Measurements from ENCODE around the gene THSD7A. TPM values are rescaled to one million over a fixed set of nuclear protein-coding genes. Genes with fewer than 3 reads are reported as not detected.

THSD7A gene
- total and polyA plus RNA-seq, 7 donors, result 0.06 to 1.4 (median 0.21) TPM

DNA sequence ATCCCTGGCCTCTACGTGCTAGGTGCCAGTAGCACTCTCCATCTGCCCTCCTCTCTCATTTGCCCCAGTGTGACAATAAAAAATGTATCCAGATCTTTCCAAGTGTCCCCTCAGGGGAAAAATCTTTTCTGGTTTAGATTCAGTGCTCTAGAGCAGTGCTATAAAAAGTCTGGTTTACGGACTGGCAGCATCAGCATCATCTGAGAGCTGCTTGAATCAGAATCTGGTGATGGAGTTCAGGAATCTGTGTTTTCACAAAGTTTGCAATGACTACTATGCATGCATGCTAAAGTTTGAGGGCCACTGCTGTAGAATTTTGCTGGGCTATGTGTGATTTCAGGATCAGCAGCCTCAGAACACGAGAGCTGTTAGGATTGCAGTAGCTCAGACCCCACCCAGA, 501.8 kb downstream of the THSD7A start:
- no peaks in the 10 kb centered on the region for H3K36me3 ChIP-seq (ENCODE audit: insufficient read depth in 1 of 2, low read depth in 1 of 2)
- intact Hi-C loops (cut with DNase I), result no loop called here
- no peaks in the 10 kb centered on the region for H3K27me3 ChIP-seq (ENCODE audit: insufficient read depth in 3 of 3, low read length in 2 of 3)
- H3K9me3 ChIP-seq, result no peaks in the 10 kb centered on the region
- DNase-seq, result no peak
- ATAC-seq, result no peak
- WGBS, 3 donors, result 69 to 79% (median 75%) methylated on average over 3 of the region's 3 CpGs
- H3K27ac ChIP-seq, result no peak overlapping the region
- TF ChIP-seq, protein P1, sequence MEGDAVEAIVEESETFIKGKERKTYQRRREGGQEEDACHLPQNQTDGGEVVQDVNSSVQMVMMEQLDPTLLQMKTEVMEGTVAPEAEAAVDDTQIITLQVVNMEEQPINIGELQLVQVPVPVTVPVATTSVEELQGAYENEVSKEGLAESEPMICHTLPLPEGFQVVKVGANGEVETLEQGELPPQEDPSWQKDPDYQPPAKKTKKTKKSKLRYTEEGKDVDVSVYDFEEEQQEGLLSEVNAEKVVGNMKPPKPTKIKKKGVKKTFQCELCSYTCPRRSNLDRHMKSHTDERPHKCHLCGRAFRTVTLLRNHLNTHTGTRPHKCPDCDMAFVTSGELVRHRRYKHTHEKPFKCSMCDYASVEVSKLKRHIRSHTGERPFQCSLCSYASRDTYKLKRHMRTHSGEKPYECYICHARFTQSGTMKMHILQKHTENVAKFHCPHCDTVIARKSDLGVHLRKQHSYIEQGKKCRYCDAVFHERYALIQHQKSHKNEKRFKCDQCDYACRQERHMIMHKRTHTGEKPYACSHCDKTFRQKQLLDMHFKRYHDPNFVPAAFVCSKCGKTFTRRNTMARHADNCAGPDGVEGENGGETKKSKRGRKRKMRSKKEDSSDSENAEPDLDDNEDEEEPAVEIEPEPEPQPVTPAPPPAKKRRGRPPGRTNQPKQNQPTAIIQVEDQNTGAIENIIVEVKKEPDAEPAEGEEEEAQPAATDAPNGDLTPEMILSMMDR (IDR thresholded peaks at IDR 0.05), result no peak
- no peaks in the 10 kb centered on the region for H3K4me1 ChIP-seq
- H3K4me3 ChIP-seq, result no peak overlapping the region

DNA sequence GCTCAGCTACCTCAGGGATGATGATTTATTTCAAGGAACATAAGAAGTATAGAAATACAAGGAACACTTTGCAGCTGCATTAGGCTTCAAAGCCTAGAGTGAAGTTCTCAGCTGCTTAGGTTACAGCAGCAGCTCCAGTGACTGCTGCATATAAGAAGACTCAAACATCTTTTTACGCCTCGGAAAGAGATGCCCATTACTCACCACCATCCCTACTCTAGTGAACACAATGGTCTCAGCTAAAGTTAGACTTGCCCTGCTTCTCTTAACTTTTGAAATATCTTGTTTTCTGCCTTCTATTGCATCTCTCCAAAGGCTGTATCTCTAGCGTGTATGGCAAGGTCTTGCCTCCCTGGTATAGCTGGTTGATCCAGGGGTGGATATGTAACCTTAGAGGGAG, 502.4 kb downstream of the THSD7A start:
- ATAC-seq (no peak), DNase-seq (no peak)
- Histone ChIP-seq H3K4me3 (no peak overlapping the region), H3K9me3 (no peaks in the 10 kb centered on the region), H3K4me1 (no peaks in the 10 kb centered on the region), H3K27me3 (ENCODE audit: insufficient read depth in 3 of 3, low read length in 2 of 3) (no peaks in the 10 kb centered on the region), H3K27ac (no peak overlapping the region), H3K36me3 (ENCODE audit: insufficient read depth in 1 of 2, low read depth in 1 of 2) (no peaks in the 10 kb centered on the region)
- TF ChIP-seq, protein P1 (IDR thresholded peaks at IDR 0.05), result no peak
- intact Hi-C loops (cut with DNase I), result no loop called here
- WGBS, 3 donors, result 45 to 50% (median 47%) methylated on average over 3 of the region's 3 CpGs

DNA sequence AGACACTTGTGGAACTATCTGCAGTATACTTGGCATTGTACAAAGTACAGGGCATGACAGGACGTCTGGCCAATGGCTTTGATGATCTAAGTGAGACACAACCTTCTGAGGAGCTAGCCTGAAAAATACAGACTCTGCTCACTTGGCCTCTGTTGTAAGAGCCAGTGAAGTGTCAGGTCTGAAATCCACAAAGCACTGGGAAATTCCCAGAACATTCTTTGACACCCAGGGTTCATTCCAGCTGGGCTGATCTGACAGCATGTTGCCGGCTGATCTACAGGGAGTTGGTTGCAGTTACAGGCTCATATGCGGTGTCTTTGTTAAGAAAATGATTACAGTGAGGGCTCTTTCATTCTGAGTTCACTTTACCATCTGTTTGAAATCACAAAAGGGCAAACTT, 503.7 kb downstream of the THSD7A start:
- TF ChIP-seq, protein P1 (IDR thresholded peaks at IDR 0.05), result no peak
- no peak for ATAC-seq

DNA sequence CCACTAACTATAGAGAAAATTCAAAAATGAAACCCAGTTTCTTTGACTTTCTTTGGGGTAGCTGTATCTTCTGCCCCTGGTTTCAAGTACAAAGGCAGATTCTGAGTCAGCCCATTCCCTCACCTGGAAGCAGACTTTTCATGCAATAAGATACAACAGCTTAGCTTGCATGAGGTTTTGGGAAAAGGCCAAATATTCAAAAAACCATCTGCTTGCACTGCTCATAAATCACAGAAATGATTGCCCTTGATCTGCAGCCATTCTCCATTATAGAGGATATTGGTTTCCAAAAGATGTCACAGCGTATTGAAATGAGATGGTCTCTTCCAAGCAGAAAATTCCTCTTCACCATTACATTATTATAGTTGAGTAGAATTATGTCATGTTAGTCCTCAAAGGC, 504.4 kb downstream of the THSD7A start:
- TF ChIP-seq, protein P1 (IDR thresholded peaks at IDR 0.05), result no peak
- intact Hi-C loops (cut with DNase I), result no loop called here
- Histone ChIP-seq H3K4me3 (no peak overlapping the region), H3K9me3 (no peaks in the 10 kb centered on the region), H3K27ac (no peak overlapping the region), H3K4me1 (no peaks in the 10 kb centered on the region), H3K27me3 (ENCODE audit: insufficient read depth in 3 of 3, low read length in 2 of 3) (no peaks in the 10 kb centered on the region), H3K36me3 (ENCODE audit: insufficient read depth in 1 of 2, low read depth in 1 of 2) (no peaks in the 10 kb centered on the region)
- WGBS, 3 donors, result 58 to 76% (median 74%) methylated on average over 1 of the region's 1 CpG
- DNase-seq, result no peak
- no peak for ATAC-seq

More for the DNA sequence above, 503.7 kb downstream of the THSD7A start:
- no peaks in the 10 kb centered on the region for H3K9me3 ChIP-seq
- 7 to 11% (median 8%) methylated on average over 3 of the region's 3 CpGs for WGBS, 3 donors
- H3K36me3 ChIP-seq (ENCODE audit: insufficient read depth in 1 of 2, low read depth in 1 of 2), result no peaks in the 10 kb centered on the region
- H3K27ac ChIP-seq, result no peak overlapping the region
- no peaks in the 10 kb centered on the region for H3K27me3 ChIP-seq (ENCODE audit: insufficient read depth in 3 of 3, low read length in 2 of 3)
- no peak overlapping the region for H3K4me3 ChIP-seq
- intact Hi-C loops (cut with DNase I), result no loop called here
- DNase-seq, result no peak
- no peaks in the 10 kb centered on the region for H3K4me1 ChIP-seq

All from psoas muscle (tissue), 8 donors.